Smooth muscle cell of the pulmonary artery (primary cell): Measurements from ENCODE around the gene PLOD2. TPM values are rescaled to one million over a fixed set of nuclear protein-coding genes. Genes with fewer than 3 reads are reported as not detected.

Experiments
- total RNA-seq: library from RNA; depleted of rRNA; stranded (reverse); fragments of >200 nt; gene quantifications from 2 replicates; pipeline ENCODE4 v1.2.3, GENCODE V29; 2014

Gene PLOD2
- total RNA-seq, result 819 and 1,169 TPM in 2 replicates

DNA sequence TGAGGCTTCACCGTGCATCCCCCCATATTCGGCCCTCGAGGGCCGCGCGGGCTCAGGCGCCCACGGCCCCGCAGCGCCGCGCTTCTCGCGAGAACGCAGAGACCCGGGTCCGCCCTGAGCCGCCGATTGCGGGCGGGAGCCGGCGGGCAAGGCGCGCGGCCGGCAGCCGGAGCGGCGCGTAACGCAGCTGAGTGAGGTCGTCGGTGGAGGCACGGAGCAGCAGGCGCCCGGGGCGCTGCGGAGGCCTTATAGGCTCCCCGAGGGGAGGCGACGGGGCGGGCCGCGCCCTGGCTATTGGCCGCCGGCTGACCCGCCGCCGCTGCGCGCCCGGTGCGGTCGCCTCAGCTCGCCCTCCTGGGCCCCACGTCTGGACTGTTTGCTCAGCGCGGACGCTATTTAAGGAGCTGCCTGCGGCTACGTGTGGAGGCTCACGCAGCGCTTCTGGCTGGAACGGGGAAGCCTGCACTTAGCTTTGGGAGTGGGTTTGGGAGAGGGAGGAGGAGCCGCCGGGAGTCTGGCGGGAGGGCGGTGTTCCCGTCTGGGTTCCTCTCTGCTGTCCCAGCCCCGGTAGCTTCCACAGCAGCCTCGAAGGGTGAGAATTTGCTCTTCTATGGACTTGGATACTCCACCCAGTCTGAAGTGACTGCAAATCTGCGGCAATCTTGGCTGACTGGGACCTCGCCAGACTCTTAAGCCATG lies at the start of gene PLOD2:
PLOD2 (minus strand) TSS at position 221 of the 699 bp plus-strand sequence; CDS start at position 26, 195 bp downstream.

Other genes starting within 250 kb of the PLOD2 start
- 68.2 and 119 TPM in 2 replicates for gene PLSCR4, start 89.9 kb upstream of the PLOD2 start, total RNA-seq